Measurements from ENCODE around the gene IFT43. TPM values are rescaled to one million over a fixed set of nuclear protein-coding genes. Genes with fewer than 3 reads are reported as not detected.

Gene IFT43
- total RNA-seq, 1 experiment from 2014 or later: 18.6 TPM

- Histone ChIP-seq H3T11ph (ENCODE audit: low read length) (no peak overlapping the region), H2BK15ac (ENCODE audit: low read depth, low read length) (no peak overlapping the region), H4K91ac (ENCODE audit: insufficient read length, low read depth, low read length) (no peak overlapping the region), H2BK5ac (ENCODE audit: insufficient read length, low read length) (no peak overlapping the region), H2BK12ac (ENCODE audit: insufficient read length, low read depth, low read length) (no peak overlapping the region), H2AK5ac (ENCODE audit: insufficient read length, low read length) (no peak overlapping the region), H4K20me1 (ENCODE audit: control insufficient read depth, insufficient read depth, insufficient read length) (no peaks in the 10 kb centered on the region), H4K8ac (replicated peaks; ENCODE audit: insufficient read length, low read depth, low read length) (no peak overlapping the region), H4K5ac (ENCODE audit: insufficient read length, low read depth, low read length) (no peak overlapping the region), H3K4me1 (ENCODE audit: insufficient read depth, low read length) (no peaks in the 10 kb centered on the region), H3K9ac (ENCODE audit: extremely low read depth, insufficient read length, low read length) (no peak overlapping the region), H3K14ac (ENCODE audit: insufficient read depth, low read length) (no peak overlapping the region), H3K79me2 (ENCODE audit: insufficient read depth, low read length) (no peaks in the 10 kb centered on the region), H2BK20ac (ENCODE audit: low read depth, low read length, poor library complexity, severe bottlenecking) (no peak overlapping the region), H3K4ac (ENCODE audit: low read depth, low read length) (no peak overlapping the region), H3K79me1 (ENCODE audit: insufficient read depth, low read depth, low read length, poor library complexity, severe bottlenecking) (no peaks in the 10 kb centered on the region), H3K23ac (ENCODE audit: insufficient read length, low read depth, low read length) (no peak overlapping the region), H3K18ac (ENCODE audit: insufficient read length, low read depth, low read length) (no peak overlapping the region), H3K27me3 (ENCODE audit: insufficient read depth, low read length) (peaks cover 2% of the 10 kb centered on the region; the same call in 1 of the 2 replicates), H2BK120ac (ENCODE audit: low read depth, low read length, poor library complexity, severe bottlenecking) (no peak overlapping the region), H3K9me3 (ENCODE audit: control insufficient read depth, low read depth, low read length) (no peaks in the 10 kb centered on the region), H3K27ac (ENCODE audit: insufficient read length, low read depth, low read length) (no peak overlapping the region), H3K56ac (ENCODE audit: insufficient read length, low read depth, low read length) (no peak overlapping the region), H3K23me2 (ENCODE audit: insufficient read length, low read depth, low read length, poor library complexity, severe bottlenecking) (peaks cover 12% of the 10 kb centered on the region), H3K4me2 (ENCODE audit: insufficient read depth, insufficient read length, low read length) (no peak overlapping the region), H2AFZ (ENCODE audit: low read length) (no peak overlapping the region)
- DNase-seq: no peak
- no CpG with 5 or more reads among the region's 2 CpGs for WGBS (ENCODE audit: extremely low coverage, insufficient read length, low lambda C conversion rate)
- Mint-ChIP-seq H3K27ac (no peak overlapping the region), H3K27me3 (ENCODE audit: low read depth) (peaks cover 54% of the 10 kb centered on the region), H3K36me3 (ENCODE audit: insufficient read depth in 1 of 3, low read depth in 3 of 3) (peaks cover 0 to 3% (median 0%) of the 10 kb centered on the region in 3 experiments; a peak in 4 of 7 replicates), H3K4me1 (peaks cover 23 to 25% of the 10 kb centered on the region in 2 experiments), H3K4me3 (peak overlapping the region in 1 of 2 experiments; percentile 6; a peak in 2 of 5 replicates), H3K9me3 (no peaks in the 10 kb centered on the region; a peak in 1 of 5 replicates)
- TF ChIP-seq, protein P1, sequence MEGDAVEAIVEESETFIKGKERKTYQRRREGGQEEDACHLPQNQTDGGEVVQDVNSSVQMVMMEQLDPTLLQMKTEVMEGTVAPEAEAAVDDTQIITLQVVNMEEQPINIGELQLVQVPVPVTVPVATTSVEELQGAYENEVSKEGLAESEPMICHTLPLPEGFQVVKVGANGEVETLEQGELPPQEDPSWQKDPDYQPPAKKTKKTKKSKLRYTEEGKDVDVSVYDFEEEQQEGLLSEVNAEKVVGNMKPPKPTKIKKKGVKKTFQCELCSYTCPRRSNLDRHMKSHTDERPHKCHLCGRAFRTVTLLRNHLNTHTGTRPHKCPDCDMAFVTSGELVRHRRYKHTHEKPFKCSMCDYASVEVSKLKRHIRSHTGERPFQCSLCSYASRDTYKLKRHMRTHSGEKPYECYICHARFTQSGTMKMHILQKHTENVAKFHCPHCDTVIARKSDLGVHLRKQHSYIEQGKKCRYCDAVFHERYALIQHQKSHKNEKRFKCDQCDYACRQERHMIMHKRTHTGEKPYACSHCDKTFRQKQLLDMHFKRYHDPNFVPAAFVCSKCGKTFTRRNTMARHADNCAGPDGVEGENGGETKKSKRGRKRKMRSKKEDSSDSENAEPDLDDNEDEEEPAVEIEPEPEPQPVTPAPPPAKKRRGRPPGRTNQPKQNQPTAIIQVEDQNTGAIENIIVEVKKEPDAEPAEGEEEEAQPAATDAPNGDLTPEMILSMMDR (conservative IDR thresholded peaks at IDR 0.05): no peak
Observed at GRCh38 chr14:75984674-75985073, 889 bp upstream of the IFT43 start.
